ENCODE results near the gene EHD4.

Gene EHD4

DNA sequence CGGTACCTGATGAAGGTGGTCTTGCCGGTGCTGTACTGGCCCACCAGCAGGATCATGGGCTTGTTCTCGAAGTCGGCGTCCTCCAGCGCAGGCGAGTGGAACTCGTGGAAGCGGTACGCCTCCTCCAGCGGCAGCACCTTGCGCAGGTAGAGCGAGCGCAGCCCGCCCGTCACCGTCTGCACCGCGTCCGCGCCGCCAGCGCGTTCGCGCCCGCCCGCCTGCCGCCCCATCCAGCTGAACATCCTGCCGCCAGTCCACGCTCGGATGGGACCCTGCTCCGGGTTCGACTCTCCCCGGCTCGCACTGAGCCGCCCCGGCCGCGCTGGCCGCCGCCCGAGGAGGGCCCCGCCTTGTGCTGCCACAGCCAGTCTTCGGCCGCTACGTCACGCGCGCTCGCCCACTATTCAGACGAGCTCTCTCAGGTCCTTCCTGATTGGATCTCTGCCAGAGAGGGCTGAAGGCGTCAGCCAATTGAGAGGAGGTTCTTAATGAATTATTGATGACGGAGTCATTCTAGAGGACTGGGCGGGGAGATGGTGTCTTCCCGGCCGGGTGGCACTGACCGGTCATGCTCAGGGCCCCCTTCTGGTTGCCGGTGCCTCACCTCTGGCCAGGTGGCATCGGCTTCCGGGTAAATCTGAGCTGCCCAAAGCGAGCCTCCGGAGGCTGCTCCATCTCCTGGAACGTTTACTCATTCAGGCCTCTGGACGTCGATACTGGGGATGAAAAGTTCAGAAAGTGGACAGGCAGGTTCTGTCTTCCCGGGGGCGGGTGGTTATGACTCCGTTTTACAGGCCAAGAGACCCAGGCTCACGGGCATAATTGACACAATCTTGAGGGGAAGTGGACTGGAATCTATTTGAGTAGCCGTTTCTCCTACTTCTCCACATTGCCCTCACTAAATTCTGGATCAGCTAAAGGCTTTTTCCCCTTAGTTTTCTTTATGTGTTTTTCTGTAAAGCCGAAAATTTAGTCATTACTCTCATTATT lies at the start of gene EHD4:
Gene EHD4, minus strand, starts transcription at position 305 of the 990 bp plus-strand sequence. Its CDS starts 63 bp downstream, at position 242.
- peak within 1 kb of the TSS; percentile 83 for H3K27ac ChIP-seq (ENCODE audit: low read depth, low read length)
- no peaks in the 10 kb centered on the region for H3K27me3 ChIP-seq (ENCODE audit: control insufficient read depth in 5 of 5, insufficient read depth in 4 of 5, low read length in 5 of 5)
- peaks cover 0 to 45% (median 40%) of the 10 kb centered on the region in 5 donors for H3K4me1 ChIP-seq (ENCODE audit: control insufficient read depth in 5 of 5, insufficient read depth in 5 of 5, low read length in 5 of 5)
- H3K9ac ChIP-seq (ENCODE audit: low read length in 5 of 5): peak within 1 kb of the TSS; percentile 44 to 97 (median 91)
- peak within 1 kb of the TSS; percentile 96 to 100 (median 98) for H3K4me3 ChIP-seq (ENCODE audit: low read depth in 1 of 5, low read length in 5 of 5)
- H3K9me3 ChIP-seq (ENCODE audit: control insufficient read depth in 5 of 5, low read length in 5 of 5): no peaks in the 10 kb centered on the region
- H3K36me3 ChIP-seq (ENCODE audit: control insufficient read depth in 5 of 5, insufficient read depth in 5 of 5, low read length in 5 of 5): no peaks in the 10 kb centered on the region

DNA sequence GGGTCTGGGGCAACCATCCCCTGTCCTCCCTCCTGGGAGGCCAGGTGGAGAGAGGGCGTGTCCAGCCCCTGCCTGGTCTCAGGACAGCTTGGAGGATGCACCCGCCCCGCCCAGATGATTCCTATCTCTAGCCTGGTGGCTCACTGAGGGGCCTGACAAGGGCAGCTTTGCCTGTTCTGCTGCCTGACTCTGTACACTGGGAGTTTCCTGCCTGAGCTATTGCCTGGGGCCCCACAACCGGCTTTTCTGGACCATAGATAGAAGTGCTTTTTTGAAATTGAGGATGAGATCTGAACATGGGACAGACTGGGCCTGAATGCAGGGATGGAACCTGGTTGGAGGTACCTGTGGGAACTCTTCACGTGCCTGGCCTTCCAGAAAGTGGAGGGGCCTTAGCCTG lies 49.2 kb upstream of the EHD4 start:
- H3K27me3 ChIP-seq (ENCODE audit: control insufficient read depth in 5 of 5, insufficient read depth in 4 of 5, low read length in 5 of 5): no peaks in the 10 kb centered on the region
- H3K9me3 ChIP-seq (ENCODE audit: control insufficient read depth in 5 of 5, low read length in 5 of 5): peaks cover 0 to 3% (median 0%) of the 10 kb centered on the region in 5 donors
- peaks cover 0 to 2% (median 0%) of the 10 kb centered on the region in 5 donors for H3K4me1 ChIP-seq (ENCODE audit: control insufficient read depth in 5 of 5, insufficient read depth in 5 of 5, low read length in 5 of 5)
- no peak overlapping the region for H3K9ac ChIP-seq (ENCODE audit: low read length in 5 of 5)
- no peak overlapping the region for H3K27ac ChIP-seq (ENCODE audit: low read depth, low read length)
- H3K36me3 ChIP-seq (ENCODE audit: control insufficient read depth in 5 of 5, insufficient read depth in 5 of 5, low read length in 5 of 5): no peaks in the 10 kb centered on the region
- H3K4me3 ChIP-seq (ENCODE audit: low read depth in 1 of 5, low read length in 5 of 5): no peak overlapping the region

DNA sequence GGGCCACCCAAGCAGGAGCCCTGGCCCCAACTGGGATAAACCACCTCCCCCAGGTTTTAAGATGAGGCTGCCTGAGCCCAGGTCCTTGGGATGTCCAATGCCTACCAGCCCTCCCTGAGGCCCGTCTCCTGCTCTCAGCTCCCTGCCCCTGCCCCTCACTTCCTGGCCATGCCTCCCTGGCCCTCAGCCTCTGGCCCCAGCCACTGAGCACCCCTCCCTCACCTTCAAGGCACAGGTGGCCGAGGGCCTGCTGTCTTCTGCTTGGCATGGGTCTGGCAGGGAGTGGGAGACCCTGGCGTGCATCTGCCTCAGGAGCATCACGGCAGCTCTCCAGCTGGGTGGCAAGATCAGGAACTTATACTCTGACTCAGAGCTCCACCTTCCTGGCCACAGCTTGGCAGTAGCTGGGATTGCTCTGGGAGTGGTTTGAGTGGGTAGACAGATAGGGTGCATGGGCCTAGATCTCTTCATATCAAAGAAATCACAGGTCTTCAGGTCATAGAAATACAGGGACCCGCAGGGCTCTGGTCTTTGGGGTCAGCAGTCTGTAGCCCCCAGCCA lies 48.4 kb upstream of the EHD4 start, which contains the start of gene PLA2G4E:
Gene PLA2G4E, minus strand, starts transcription at position 330 of the 561 bp plus-strand sequence. Its CDS starts 12 bp downstream, at position 318.
- Histone ChIP-seq H3K4me3 (ENCODE audit: low read depth in 1 of 5, low read length in 5 of 5) (no peak within 1 kb of the TSS), H3K36me3 (ENCODE audit: control insufficient read depth in 5 of 5, insufficient read depth in 5 of 5, low read length in 5 of 5) (no peaks in the 10 kb centered on the region), H3K27me3 (ENCODE audit: control insufficient read depth in 5 of 5, insufficient read depth in 4 of 5, low read length in 5 of 5) (no peaks in the 10 kb centered on the region), H3K4me1 (ENCODE audit: control insufficient read depth in 5 of 5, insufficient read depth in 5 of 5, low read length in 5 of 5) (peaks cover 0 to 2% (median 0%) of the 10 kb centered on the region in 5 donors), H3K9me3 (ENCODE audit: control insufficient read depth in 5 of 5, low read length in 5 of 5) (peaks cover 0 to 3% (median 0%) of the 10 kb centered on the region in 5 donors), H3K9ac (ENCODE audit: low read length in 5 of 5) (no peak within 1 kb of the TSS), H3K27ac (ENCODE audit: low read depth, low read length) (no peak within 1 kb of the TSS)

DNA sequence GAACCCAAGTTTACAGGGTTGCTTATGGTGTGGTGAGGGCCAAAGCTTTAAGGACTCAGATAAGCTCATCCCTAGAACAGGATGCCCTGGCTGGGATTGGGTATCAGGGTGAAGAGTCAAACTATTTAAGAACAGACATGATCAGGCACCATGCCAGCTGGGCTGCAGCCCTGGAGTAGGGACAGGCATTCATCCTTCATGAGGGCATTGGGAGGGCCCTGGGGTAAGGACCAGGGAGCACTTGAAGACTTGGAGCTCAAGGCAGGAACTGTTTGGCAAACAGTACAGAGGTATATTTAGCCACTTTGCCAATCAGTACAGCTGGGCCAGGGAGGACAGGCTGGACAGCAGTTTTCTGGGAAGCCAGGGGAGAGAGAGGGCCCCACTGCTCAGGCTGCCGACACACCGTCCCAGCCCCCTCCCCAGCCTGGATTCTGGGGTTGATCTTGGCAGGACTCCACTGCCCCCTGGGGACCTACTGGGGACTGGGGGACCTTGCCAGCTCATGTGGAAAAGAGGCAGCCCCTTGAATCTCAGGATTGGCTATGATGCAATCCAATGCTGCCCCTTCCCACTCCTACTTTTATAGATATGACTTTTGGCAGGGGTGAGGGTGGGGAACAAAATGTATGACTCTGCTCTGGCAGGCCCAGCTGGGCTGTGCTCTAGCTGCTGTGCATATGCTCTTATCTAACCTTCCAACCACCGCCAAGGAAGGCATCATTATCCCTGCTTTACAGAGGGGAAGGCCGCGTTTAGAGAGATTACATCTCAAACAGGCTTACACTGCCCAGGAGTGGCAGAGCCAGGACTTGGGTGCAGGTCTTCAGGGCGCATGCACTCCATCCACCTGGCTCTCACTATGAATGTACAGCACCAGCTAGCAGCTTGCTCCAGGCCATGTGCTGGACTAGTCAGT lies 46.2 kb upstream of the EHD4 start:
- no peaks in the 10 kb centered on the region for H3K27me3 ChIP-seq (ENCODE audit: control insufficient read depth in 5 of 5, insufficient read depth in 4 of 5, low read length in 5 of 5)
- H3K4me1 ChIP-seq (ENCODE audit: control insufficient read depth in 5 of 5, insufficient read depth in 5 of 5, low read length in 5 of 5): peaks cover 0 to 2% (median 0%) of the 10 kb centered on the region in 5 donors
- peaks cover 0 to 3% (median 0%) of the 10 kb centered on the region in 5 donors for H3K9me3 ChIP-seq (ENCODE audit: control insufficient read depth in 5 of 5, low read length in 5 of 5)
- no peak overlapping the region for H3K9ac ChIP-seq (ENCODE audit: low read length in 5 of 5)
- no peaks in the 10 kb centered on the region for H3K36me3 ChIP-seq (ENCODE audit: control insufficient read depth in 5 of 5, insufficient read depth in 5 of 5, low read length in 5 of 5)
- no peak overlapping the region for H3K27ac ChIP-seq (ENCODE audit: low read depth, low read length)
- no peak overlapping the region for H3K4me3 ChIP-seq (ENCODE audit: low read depth in 1 of 5, low read length in 5 of 5)

DNA sequence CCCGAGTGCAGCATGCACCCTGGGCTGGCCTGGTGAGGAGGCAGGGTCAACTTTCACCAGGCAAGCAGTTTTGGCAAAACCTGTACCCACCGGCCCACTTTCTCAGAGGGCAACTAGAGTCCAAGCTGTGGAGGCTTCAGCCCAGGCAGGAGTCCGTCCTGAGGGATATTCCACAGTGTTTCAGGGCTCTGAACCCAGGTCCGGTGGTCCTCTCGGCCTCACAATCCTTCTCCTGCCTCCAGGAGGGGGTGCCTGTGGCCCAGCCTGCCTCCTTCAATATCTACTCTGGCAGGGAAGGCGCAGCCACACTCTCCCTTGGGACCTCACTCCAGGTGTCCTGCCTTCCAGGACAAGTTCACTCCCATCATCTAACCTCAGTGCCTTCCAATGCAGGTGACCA lies 44.6 kb upstream of the EHD4 start:
- Histone ChIP-seq H3K9me3 (ENCODE audit: control insufficient read depth in 5 of 5, low read length in 5 of 5) (no peaks in the 10 kb centered on the region), H3K9ac (ENCODE audit: low read length in 5 of 5) (no peak overlapping the region), H3K27me3 (ENCODE audit: control insufficient read depth in 5 of 5, insufficient read depth in 4 of 5, low read length in 5 of 5) (no peaks in the 10 kb centered on the region), H3K36me3 (ENCODE audit: control insufficient read depth in 5 of 5, insufficient read depth in 5 of 5, low read length in 5 of 5) (no peaks in the 10 kb centered on the region), H3K27ac (ENCODE audit: low read depth, low read length) (no peak overlapping the region), H3K4me1 (ENCODE audit: control insufficient read depth in 5 of 5, insufficient read depth in 5 of 5, low read length in 5 of 5) (peaks cover 0 to 2% (median 0%) of the 10 kb centered on the region in 5 donors), H3K4me3 (ENCODE audit: low read depth in 1 of 5, low read length in 5 of 5) (no peak overlapping the region)

DNA sequence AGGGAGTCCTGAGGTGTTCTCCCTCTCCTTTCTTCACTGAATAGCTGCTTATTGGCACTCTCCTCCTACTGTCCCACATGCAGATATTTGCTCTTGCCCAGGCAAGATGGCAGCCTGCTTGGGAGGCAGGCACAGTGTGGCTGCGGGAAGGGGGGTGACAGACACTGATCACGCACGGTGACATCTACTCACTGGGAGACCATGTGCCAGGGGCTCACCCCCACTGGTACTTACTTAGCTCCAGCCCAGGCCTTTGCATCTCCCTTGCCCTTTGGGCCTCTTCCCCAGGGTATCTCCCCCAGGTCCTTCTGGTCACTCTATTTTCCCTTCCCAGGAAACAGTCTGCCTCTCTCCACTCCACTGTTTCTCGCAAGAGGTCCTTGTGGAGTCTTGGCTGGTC lies 42.0 kb upstream of the EHD4 start:
- no peak overlapping the region for H3K4me3 ChIP-seq (ENCODE audit: low read depth in 1 of 5, low read length in 5 of 5)
- no peak overlapping the region for H3K9ac ChIP-seq (ENCODE audit: low read length in 5 of 5)
- no peaks in the 10 kb centered on the region for H3K36me3 ChIP-seq (ENCODE audit: control insufficient read depth in 5 of 5, insufficient read depth in 5 of 5, low read length in 5 of 5)
- peaks cover 0 to 2% (median 0%) of the 10 kb centered on the region in 5 donors for H3K4me1 ChIP-seq (ENCODE audit: control insufficient read depth in 5 of 5, insufficient read depth in 5 of 5, low read length in 5 of 5)
- H3K9me3 ChIP-seq (ENCODE audit: control insufficient read depth in 5 of 5, low read length in 5 of 5): no peaks in the 10 kb centered on the region
- H3K27me3 ChIP-seq (ENCODE audit: control insufficient read depth in 5 of 5, insufficient read depth in 4 of 5, low read length in 5 of 5): no peaks in the 10 kb centered on the region
- no peak overlapping the region for H3K27ac ChIP-seq (ENCODE audit: low read depth, low read length)

DNA sequence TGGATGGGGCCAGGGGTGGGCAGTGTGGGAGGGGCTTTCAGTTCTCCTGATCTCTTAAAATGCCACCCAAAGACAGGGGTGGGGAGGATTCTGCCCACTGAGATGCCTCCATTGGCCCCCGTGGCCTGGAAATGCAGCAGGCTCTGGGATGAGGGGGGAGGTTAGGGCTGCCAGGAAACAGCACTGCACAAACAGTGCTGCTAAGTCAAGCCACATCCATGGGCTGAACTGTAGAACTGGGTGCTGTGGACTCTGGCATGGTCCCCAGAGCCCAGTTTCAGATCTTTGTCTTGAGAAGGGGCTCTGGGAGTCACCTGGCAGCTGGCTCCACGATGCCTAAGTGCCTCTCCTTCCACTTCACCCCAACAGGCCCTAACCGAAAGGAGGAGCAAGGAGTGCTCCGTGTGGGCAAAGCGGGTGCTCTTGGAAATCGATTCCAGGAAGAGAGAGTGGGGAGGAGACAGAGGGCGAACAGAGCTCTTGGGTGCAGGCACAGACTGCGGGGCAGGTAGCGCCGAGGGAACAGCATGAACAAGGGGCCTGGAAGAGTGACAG lies 40.6 kb upstream of the EHD4 start:
- H3K4me1 ChIP-seq (ENCODE audit: control insufficient read depth in 5 of 5, insufficient read depth in 5 of 5, low read length in 5 of 5): no peaks in the 10 kb centered on the region
- no peaks in the 10 kb centered on the region for H3K36me3 ChIP-seq (ENCODE audit: control insufficient read depth in 5 of 5, insufficient read depth in 5 of 5, low read length in 5 of 5)
- no peaks in the 10 kb centered on the region for H3K9me3 ChIP-seq (ENCODE audit: control insufficient read depth in 5 of 5, low read length in 5 of 5)
- no peak overlapping the region for H3K4me3 ChIP-seq (ENCODE audit: low read depth in 1 of 5, low read length in 5 of 5)
- no peak overlapping the region for H3K9ac ChIP-seq (ENCODE audit: low read length in 5 of 5)
- H3K27me3 ChIP-seq (ENCODE audit: control insufficient read depth in 5 of 5, insufficient read depth in 4 of 5, low read length in 5 of 5): no peaks in the 10 kb centered on the region
- H3K27ac ChIP-seq (ENCODE audit: low read depth, low read length): no peak overlapping the region

DNA sequence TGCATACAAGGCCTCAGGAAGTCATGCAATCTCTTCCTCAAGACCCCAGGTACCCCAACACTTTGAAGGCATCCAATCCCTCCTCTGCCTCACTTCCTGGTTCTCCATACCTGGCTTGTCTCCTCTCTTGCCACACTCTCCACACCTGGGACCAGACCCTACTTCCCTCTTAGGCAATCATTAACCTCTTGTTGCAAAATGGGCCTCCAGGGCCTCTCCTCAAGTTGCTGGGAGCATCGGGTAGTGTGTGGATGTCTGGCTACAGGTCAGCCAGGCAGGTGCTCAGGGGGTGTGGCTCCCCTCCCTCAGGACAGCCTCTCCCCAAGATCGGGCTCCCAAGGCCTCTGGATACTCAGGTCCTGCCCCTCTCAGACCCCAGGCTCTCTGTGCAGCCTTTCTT lies 39.9 kb upstream of the EHD4 start:
- Histone ChIP-seq H3K4me3 (ENCODE audit: low read depth in 1 of 5, low read length in 5 of 5) (no peak overlapping the region), H3K27ac (ENCODE audit: low read depth, low read length) (no peak overlapping the region), H3K27me3 (ENCODE audit: control insufficient read depth in 5 of 5, insufficient read depth in 4 of 5, low read length in 5 of 5) (no peaks in the 10 kb centered on the region), H3K4me1 (ENCODE audit: control insufficient read depth in 5 of 5, insufficient read depth in 5 of 5, low read length in 5 of 5) (no peaks in the 10 kb centered on the region), H3K9me3 (ENCODE audit: control insufficient read depth in 5 of 5, low read length in 5 of 5) (peaks cover 0 to 3% (median 0%) of the 10 kb centered on the region in 5 donors), H3K9ac (ENCODE audit: low read length in 5 of 5) (no peak overlapping the region), H3K36me3 (ENCODE audit: control insufficient read depth in 5 of 5, insufficient read depth in 5 of 5, low read length in 5 of 5) (no peaks in the 10 kb centered on the region)

DNA sequence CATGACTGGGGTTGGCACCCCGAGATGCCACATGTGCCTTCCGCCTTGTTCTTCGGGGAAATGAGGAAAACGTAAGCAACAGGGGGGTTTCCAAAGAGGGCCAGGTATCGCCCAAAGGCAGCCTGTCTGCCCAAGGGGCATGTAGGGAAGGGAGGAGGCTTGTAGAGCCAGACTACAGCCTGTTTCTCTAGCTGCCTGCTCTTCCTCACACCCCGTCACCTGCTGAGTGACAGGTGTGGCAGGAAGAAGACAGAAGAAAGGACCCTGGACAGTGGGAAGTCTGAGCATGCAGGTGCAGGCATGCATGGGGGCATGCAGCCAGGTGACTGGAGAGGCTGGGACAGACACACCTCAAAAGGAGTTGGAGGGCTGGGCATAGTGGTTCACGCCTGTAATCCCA lies 38.7 kb upstream of the EHD4 start:
- Histone ChIP-seq H3K9me3 (ENCODE audit: control insufficient read depth in 5 of 5, low read length in 5 of 5) (peaks cover 0 to 3% (median 0%) of the 10 kb centered on the region in 5 donors), H3K9ac (ENCODE audit: low read length in 5 of 5) (no peak overlapping the region), H3K4me1 (ENCODE audit: control insufficient read depth in 5 of 5, insufficient read depth in 5 of 5, low read length in 5 of 5) (no peaks in the 10 kb centered on the region), H3K4me3 (ENCODE audit: low read depth in 1 of 5, low read length in 5 of 5) (no peak overlapping the region), H3K27ac (ENCODE audit: low read depth, low read length) (no peak overlapping the region), H3K36me3 (ENCODE audit: control insufficient read depth in 5 of 5, insufficient read depth in 5 of 5, low read length in 5 of 5) (no peaks in the 10 kb centered on the region), H3K27me3 (ENCODE audit: control insufficient read depth in 5 of 5, insufficient read depth in 4 of 5, low read length in 5 of 5) (no peaks in the 10 kb centered on the region)

Data from subcutaneous abdominal adipose tissue (tissue), 5 donors.